ENCODE measurements around the gene SLC24A4.

The SLC24A4 gene

DNA sequence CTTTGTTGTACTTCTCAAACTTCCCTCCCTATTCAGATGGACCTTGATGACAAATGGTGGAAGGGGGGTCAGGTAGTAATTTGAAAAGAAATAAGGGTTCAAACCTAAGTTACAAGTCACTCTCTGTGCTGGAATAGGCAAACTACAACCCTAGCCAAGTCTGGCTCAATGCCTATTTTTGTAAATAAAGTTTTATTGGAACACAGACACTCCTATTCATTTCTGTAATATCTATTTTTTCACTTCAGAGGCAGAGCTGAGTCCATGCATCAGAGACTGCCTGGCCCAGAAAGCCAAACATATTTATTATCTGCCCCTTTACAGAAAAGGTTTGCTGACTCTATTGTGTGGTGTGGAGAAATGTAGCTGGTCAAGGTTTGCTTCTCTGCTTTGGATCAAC lies 112.2 kb downstream of the SLC24A4 start:
- Histone ChIP-seq H3K27ac (no peak overlapping the region), H3K27me3 (replicated peaks) (no peaks in the 10 kb centered on the region), H3K4me3 (ENCODE audit: low read depth, low read length) (no peak overlapping the region), H3K36me3 (replicated peaks) (no peaks in the 10 kb centered on the region)
- DNase-seq = no peak
- in situ Hi-C loops (cut with HindIII; ENCODE audit: low pct_ligation_motif_present, low sequenced_read_pairs) = no loop called here
- TF ChIP-seq, protein P1, sequence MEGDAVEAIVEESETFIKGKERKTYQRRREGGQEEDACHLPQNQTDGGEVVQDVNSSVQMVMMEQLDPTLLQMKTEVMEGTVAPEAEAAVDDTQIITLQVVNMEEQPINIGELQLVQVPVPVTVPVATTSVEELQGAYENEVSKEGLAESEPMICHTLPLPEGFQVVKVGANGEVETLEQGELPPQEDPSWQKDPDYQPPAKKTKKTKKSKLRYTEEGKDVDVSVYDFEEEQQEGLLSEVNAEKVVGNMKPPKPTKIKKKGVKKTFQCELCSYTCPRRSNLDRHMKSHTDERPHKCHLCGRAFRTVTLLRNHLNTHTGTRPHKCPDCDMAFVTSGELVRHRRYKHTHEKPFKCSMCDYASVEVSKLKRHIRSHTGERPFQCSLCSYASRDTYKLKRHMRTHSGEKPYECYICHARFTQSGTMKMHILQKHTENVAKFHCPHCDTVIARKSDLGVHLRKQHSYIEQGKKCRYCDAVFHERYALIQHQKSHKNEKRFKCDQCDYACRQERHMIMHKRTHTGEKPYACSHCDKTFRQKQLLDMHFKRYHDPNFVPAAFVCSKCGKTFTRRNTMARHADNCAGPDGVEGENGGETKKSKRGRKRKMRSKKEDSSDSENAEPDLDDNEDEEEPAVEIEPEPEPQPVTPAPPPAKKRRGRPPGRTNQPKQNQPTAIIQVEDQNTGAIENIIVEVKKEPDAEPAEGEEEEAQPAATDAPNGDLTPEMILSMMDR (IDR thresholded peaks at IDR 0.05; ENCODE audit: low read depth, low read length, missing control alignments) = no peak

- Histone ChIP-seq H3K27ac (no peak overlapping the region), H3K27me3 (replicated peaks) (no peaks in the 10 kb centered on the region), H3K4me3 (ENCODE audit: low read depth, low read length) (no peak overlapping the region), H3K36me3 (replicated peaks) (no peaks in the 10 kb centered on the region)
- TF ChIP-seq, protein P1 (IDR thresholded peaks at IDR 0.05; ENCODE audit: low read depth, low read length, missing control alignments) = no peak
- in situ Hi-C loops (cut with HindIII; ENCODE audit: low pct_ligation_motif_present, low sequenced_read_pairs) = no loop called here
- DNase-seq = no peak
Observed at GRCh38 chr14:92436115-92436776, 113.3 kb downstream of the SLC24A4 start.

GRCh38 chr14:92437309-92437708 lies 114.3 kb downstream of the SLC24A4 start:
- in situ Hi-C loops (cut with HindIII; ENCODE audit: low pct_ligation_motif_present, low sequenced_read_pairs) = no loop called here
- no peak for DNase-seq
- H3K4me3 ChIP-seq (ENCODE audit: low read depth, low read length) = no peak overlapping the region

GRCh38 chr14:92437729-92438285 lies 114.8 kb downstream of the SLC24A4 start:
- TF ChIP-seq, protein P1 (IDR thresholded peaks at IDR 0.05; ENCODE audit: low read depth, low read length, missing control alignments) = no peak
- DNase-seq = no peak
- H3K27ac ChIP-seq = no peak overlapping the region
- in situ Hi-C loops (cut with HindIII; ENCODE audit: low pct_ligation_motif_present, low sequenced_read_pairs) = no loop called here
- no peaks in the 10 kb centered on the region for H3K27me3 ChIP-seq (replicated peaks)
- no peak overlapping the region for H3K4me3 ChIP-seq (ENCODE audit: low read depth, low read length)
- no peaks in the 10 kb centered on the region for H3K36me3 ChIP-seq (replicated peaks)

More at GRCh38 chr14:92437309-92437708, 114.3 kb downstream of the SLC24A4 start:
- TF ChIP-seq, protein P1 (IDR thresholded peaks at IDR 0.05; ENCODE audit: low read depth, low read length, missing control alignments) = no peak
- Histone ChIP-seq H3K27me3 (replicated peaks) (no peaks in the 10 kb centered on the region), H3K27ac (no peak overlapping the region), H3K36me3 (replicated peaks) (no peaks in the 10 kb centered on the region)

DNA sequence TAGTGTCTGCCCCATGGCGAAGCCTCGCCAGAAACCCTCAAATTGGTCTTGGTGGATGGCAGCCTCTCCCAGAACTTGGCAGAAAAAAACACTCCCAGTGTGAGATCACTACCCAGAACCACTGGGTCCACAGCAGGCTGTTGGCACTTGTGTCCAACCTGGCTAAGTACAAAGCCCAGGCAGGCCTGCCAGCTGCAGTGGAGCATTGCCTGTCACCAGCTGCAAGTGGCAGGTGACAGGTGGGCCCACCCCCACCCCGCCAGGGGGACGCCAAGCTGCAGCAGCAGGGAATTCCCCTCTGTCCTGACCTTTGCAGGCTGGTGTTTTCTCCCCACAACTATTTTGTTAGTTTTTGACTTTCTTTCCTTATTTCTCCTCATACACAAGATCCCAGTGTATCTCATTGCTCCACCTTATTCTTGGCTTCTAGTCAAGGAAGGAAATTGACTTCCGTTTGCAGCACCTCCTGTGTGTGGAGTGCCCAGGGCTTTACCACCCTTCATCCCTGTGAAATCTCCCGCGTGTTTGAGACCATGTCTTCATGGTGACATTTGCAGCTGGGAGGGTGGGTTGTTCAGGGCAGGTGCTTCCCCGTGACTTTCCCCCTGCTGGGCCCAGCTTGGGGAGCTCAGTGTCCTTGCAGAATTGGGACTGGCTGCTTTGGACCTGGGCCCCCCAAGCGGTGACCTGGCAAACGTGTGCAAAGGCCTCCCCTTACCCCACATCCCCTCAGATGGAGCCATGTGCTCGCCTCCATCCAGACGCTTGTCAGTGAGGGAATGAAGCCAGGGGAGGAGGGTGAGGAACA lies 116.8 kb downstream of the SLC24A4 start:
- in situ Hi-C loops (cut with HindIII; ENCODE audit: low pct_ligation_motif_present, low sequenced_read_pairs) = no loop called here
- Histone ChIP-seq H3K36me3 (replicated peaks) (no peaks in the 10 kb centered on the region), H3K4me3 (ENCODE audit: low read depth, low read length) (no peak overlapping the region), H3K27me3 (replicated peaks) (no peaks in the 10 kb centered on the region), H3K27ac (no peak overlapping the region)
- TF ChIP-seq, protein P1 (IDR thresholded peaks at IDR 0.05; ENCODE audit: low read depth, low read length, missing control alignments) = no peak
- DNase-seq = no peak

Measured in brain microvascular endothelial cell (primary cell).